Right lobe of liver (tissue), 6 donors: Measurements from ENCODE around the gene DNAJB4. TPM values are rescaled to one million over a fixed set of nuclear protein-coding genes. Genes with fewer than 3 reads are reported as not detected.

ENCODE experiments used
- ATAC-seq, 4 donors: fragments of 200-7000 bp; cut with Tn5 transposase; one replicate each; pipeline ENCODE4 v1.9.1; 2020; ENCODE audit warnings: mild to moderate bottlenecking in 4 of 4, moderate library complexity in 4 of 4
- DNase-seq, 3 donors: peaks; one replicate each; pipeline ENCODE4 v3.0.0-alpha.2; 2020
- H3K27ac ChIP-seq, 3 donors: fragments of 200-600 bp; one replicate each; pipeline ENCODE4 v1.8.0; 2022
- H3K27me3 ChIP-seq, 2 donors: fragments of 200-600 bp; one replicate each; pipeline ENCODE4 v1.8.0; 2022
- H3K36me3 ChIP-seq, 4 donors: fragments of 200-600 bp; sonication (generic) in 1 of 4; one replicate each; pipeline versions ENCODE4 v1.5.1 to v1.8.0; 2017 to 2022; ENCODE audit warnings: control low read depth in 1 of 4
- H3K4me1 ChIP-seq, 4 donors: fragments of 200-600 bp; sonication (generic) in 1 of 4; one replicate each; pipeline versions ENCODE4 v1.5.1 to v1.8.0; 2017 to 2022; ENCODE audit warnings: control low read depth in 1 of 4
- H3K4me3 ChIP-seq, 3 donors: fragments of 200-600 bp; one replicate each; pipeline ENCODE4 v1.8.0; 2022
- H3K9me3 ChIP-seq, 4 donors: fragments of 200-600 bp; sonication (generic) in 1 of 4; one replicate each; pipeline versions ENCODE4 v1.5.1 to v1.8.0; 2017 to 2022; ENCODE audit warnings: control low read depth in 1 of 4
- CTCF ChIP-seq, 4 donors: fragments of 200-600 bp in 3 of 4; fragments of 450-650 bp in 1 of 4; IDR thresholded peaks; one replicate each; pipeline versions ENCODE4 v1.5.1 to v1.8.0; 2016 to 2022; ENCODE audit warnings: antibody characterized with exemption in 4 of 4, mild to moderate bottlenecking in 2 of 4
- POLR2A ChIP-seq: fragments of 450-650 bp; IDR thresholded peaks from one replicate; pipeline ENCODE4 v1.6.1; 2017; ENCODE audit warnings: antibody characterized with exemption, mild to moderate bottlenecking
- WGBS: methylation state at CpG from one replicate; pipeline ENCODE4 v1.1.6; 2018; ENCODE audit warnings: low coverage, low lambda C conversion rate; ENCODE audit not compliant: insufficient coverage; ENCODE audit errors: missing lambda C conversion rate; 5-methylcytosine and 5-hydroxymethylcytosine counted together
- intact Hi-C, 2 donors: fragments of 100-400 bp; cut with DNase I; formaldehyde crosslinking; loops; one replicate each; pipeline versions ENCODE4 v1.11.2 to v1.14.1; 2022
- total RNA-seq, 6 experiments: library from RNA; depleted of rRNA in 2 of 6; stranded (reverse); fragments of >200 nt in 2 of 6; fragmentation: NEBNext Ultra II Directional in 3 of 6; extraction: Animal tissue kit (Norgen Biotek cat#: 25700) in 3 of 6; gene quantifications; one replicate each; pipeline versions ENCODE4 v1.1.0 to v1.2.4, GENCODE V29; 2016 to 2023
- donor health status: DM: no; HTN: yes; CAD: no.
- donor health status: DM: no; HTN: no; CAD: no.
- donor health status: DM: no; HTN: no; CAD: no.
- donor health status: DM: no; HTN: yes; CAD: no.
- donor health status: DM: no; HTN: yes; CAD: no.

Gene DNAJB4
- total RNA-seq, 6 experiments from 2014 or later, result 10.9 to 21.7 (median 14.4) TPM

- no peak overlapping the region for H3K27ac ChIP-seq
- ATAC-seq (no peak), DNase-seq (no peak)
- H3K27me3 ChIP-seq, result no peaks in the 10 kb centered on the region
- WGBS, result 74% methylated on average over 2 of the region's 2 CpGs
- no peaks in the 10 kb centered on the region for H3K9me3 ChIP-seq
- H3K4me1 ChIP-seq, result no peaks in the 10 kb centered on the region
- no peak overlapping the region for H3K4me3 ChIP-seq
- H3K36me3 ChIP-seq, result no peaks in the 10 kb centered on the region
- TF ChIP-seq POLR2A (no peak), CTCF (IDR thresholded peaks at IDR 0.05) (no peak)
- intact Hi-C loops, result no loop called here
Observed at GRCh38 chr1:78038071-78038470, 33.3 kb downstream of the DNAJB4 start.

- no peaks in the 10 kb centered on the region for H3K36me3 ChIP-seq
- H3K9me3 ChIP-seq, result no peaks in the 10 kb centered on the region
- no peaks in the 10 kb centered on the region for H3K27me3 ChIP-seq
- ATAC-seq (no peak), DNase-seq (no peak)
- TF ChIP-seq POLR2A (no peak), CTCF (IDR thresholded peaks at IDR 0.05) (no peak)
- no peak overlapping the region for H3K27ac ChIP-seq
- H3K4me1 ChIP-seq, result no peaks in the 10 kb centered on the region
- intact Hi-C loops, result no loop called here
- no peak overlapping the region for H3K4me3 ChIP-seq
Observed at GRCh38 chr1:78038491-78038939, 33.8 kb downstream of the DNAJB4 start.

DNA sequence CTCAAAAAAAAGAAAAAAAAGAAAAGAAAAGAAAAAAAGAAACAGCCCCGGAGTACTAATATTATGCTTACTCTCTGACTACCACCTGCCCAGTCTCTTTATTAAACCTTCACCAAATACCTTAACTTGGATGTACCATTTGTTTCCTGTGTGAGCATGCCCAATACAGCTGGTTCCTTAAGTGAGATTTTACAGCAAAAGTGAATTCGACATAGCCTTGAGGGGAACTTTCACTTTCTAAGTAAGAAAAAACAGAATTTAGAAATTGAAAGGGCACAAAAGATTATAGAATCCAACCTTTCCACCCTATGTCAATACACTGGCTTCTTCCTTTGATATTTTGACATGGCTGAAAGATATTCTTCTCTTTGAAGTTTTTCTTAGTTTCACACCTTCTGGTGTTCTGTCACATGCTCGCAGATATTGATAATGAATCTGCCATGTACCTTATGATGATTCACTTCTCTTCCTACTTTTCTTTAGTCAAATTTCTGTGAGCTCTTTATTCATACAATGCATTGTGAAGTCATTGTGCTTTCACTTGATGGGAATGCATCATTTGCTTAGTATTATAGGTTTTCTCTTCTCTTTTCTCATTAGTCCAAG is 35.8 kb downstream of the DNAJB4 start:
- Histone ChIP-seq H3K27me3 (no peaks in the 10 kb centered on the region), H3K36me3 (no peaks in the 10 kb centered on the region), H3K27ac (no peak overlapping the region), H3K4me1 (peaks cover 0 to 16% (median 4%) of the 10 kb centered on the region in 4 donors), H3K9me3 (no peaks in the 10 kb centered on the region), H3K4me3 (no peak overlapping the region)
- intact Hi-C loops, result no loop called here
- DNase-seq, result no peak
- WGBS, result 85% methylated on average over 3 of the region's 3 CpGs
- TF ChIP-seq CTCF (IDR thresholded peaks at IDR 0.05) (no peak), POLR2A (no peak)
- ATAC-seq, result no peak

DNA sequence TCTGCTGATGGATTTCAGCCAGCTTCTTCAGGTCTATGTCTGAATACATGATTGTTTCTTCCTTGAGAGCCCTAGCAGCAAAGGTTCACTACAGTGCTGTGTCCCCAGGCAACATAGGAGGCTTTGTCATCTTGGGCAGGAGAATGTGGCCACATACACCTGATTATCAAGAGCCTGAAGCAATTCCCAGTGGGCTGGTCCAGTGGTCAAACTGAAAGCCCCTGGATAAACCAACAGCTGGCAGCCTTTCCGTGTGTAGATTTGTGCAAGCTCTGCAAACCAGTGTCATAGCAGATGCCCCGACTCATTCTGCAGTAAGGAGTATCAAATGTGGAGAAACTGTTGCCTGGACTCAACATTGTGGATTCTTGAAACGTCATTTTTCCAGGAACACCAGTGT is 38.7 kb downstream of the DNAJB4 start:
- ATAC-seq (no peak), DNase-seq (no peak)
- no peaks in the 10 kb centered on the region for H3K9me3 ChIP-seq
- TF ChIP-seq POLR2A, result no peak
- TF ChIP-seq CTCF (IDR thresholded peaks at IDR 0.05), result no peak
- H3K36me3 ChIP-seq, result no peaks in the 10 kb centered on the region
- WGBS, result 29% methylated on average over 1 of the region's 3 CpGs
- no peak overlapping the region for H3K4me3 ChIP-seq
- H3K27ac ChIP-seq, result no peak overlapping the region
- no peaks in the 10 kb centered on the region for H3K27me3 ChIP-seq
- H3K4me1 ChIP-seq, result peaks cover 0 to 25% (median 4%) of the 10 kb centered on the region in 4 donors
- intact Hi-C loops, result no loop called here
